ENCODE measurements around the gene KLHL29.

The KLHL29 gene

DNA sequence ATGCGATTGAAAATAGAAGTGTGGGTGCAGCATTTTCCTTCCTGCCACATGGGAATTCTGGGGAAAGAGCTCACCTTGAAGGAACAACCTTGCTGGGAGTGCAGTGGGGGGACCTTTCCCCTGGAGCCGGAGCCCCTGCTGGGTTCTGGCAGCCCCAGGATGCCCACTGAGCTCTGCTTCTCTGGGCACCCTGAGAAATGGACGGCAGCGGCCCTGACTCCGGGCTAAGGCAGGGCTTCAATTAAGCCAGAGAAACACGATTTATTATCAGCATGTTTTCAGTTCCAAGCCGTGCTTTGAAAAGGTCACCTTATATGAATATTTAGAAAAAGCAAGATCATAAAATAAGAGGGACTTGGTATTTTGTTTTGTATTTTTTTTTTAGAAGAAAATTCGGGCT lies 68.5 kb downstream of the KLHL29 start:
- DNase-seq = no peak

- no peak for DNase-seq
These were observed 69.0 kb downstream of the KLHL29 start for GRCh38 chr2:23453836-23454460.

GRCh38 chr2:23454501-23455120 lies 69.6 kb downstream of the KLHL29 start:
- no peak for DNase-seq

- no peak for DNase-seq
These were observed 71.4 kb downstream of the KLHL29 start for GRCh38 chr2:23456396-23456795.

DNA sequence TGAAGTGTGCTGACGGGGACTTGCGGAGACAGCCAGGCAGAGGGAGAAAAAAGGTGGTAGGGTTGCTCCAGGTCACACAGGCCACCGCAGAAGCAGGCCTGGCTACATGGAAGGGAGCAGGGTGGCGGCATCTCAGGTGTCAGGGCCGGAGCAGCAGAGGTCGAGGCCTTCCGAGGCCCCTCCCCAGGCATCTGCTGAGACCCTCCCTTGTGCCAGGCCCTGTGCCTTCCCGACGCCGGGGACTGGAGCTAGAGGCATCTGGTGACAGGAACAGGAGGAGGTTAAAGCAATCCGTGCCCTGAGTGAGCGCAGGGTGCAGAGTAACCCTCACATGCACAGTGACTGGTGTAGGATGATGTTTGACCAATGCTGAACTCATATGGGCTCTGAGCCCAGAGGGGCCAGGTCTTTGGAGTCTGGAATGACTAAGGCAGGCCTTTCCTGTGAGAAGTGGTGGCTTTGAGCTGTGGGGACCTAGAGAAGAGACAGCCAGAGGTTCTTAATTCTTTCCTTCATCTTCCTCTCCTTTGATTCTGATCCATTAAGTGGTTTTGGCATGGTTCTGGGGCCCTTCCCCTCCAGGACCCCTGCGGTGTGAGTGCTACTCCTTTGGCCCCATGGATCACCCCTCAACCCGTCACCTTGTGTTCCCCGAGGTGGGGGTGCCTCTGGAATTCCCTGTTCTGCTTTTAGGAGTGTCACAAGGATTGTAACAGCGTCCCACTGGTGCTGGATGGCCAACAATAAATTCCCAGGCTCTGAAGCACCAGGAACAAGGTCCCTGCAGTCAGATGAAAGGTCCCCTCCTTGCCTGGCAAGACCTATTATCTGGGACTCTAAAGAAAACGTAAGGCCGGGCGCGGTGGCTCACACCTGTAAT lies 72.1 kb downstream of the KLHL29 start:
- no peak for DNase-seq

- DNase-seq = no peak
These were observed 73.2 kb downstream of the KLHL29 start for GRCh38 chr2:23457990-23458682.

DNA sequence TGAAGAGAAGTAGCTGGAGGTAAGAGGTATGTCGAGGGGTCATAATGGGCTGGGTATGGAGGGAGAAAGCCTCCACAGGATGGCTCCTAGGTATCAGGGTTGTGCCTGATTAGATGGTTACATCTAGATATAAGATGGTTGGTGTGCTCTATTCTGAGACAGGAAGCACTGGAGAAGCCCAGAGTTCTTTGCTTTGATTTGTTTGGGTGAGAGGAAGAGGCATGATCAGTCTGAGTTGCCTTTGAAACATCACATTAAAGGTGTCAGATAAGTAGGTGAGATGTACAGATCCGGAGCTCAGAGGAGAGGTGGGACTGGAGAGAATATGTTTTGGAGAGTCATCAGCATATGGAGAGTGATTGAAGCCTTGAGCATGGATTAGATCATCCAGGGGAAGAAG lies 74.1 kb downstream of the KLHL29 start:
- DNase-seq = no peak

GRCh38 chr2:23460228-23460627 lies 75.2 kb downstream of the KLHL29 start:
- DNase-seq = peak; percentile 10

GRCh38 chr2:23460993-23461392 lies 76.0 kb downstream of the KLHL29 start:
- no peak for DNase-seq

- no peak for DNase-seq
These were observed 79.2 kb downstream of the KLHL29 start for GRCh38 chr2:23464156-23464555.

GRCh38 chr2:23464905-23465537 lies 80.0 kb downstream of the KLHL29 start:
- DNase-seq = no peak

- no peak for DNase-seq
These were observed 81.0 kb downstream of the KLHL29 start for GRCh38 chr2:23465936-23466335.

- DNase-seq = no peak
These were observed 82.6 kb downstream of the KLHL29 start for GRCh38 chr2:23467618-23468017.

GRCh38 chr2:23468474-23469141 lies 83.6 kb downstream of the KLHL29 start:
- no peak for DNase-seq

- no peak for DNase-seq
These were observed 84.2 kb downstream of the KLHL29 start for GRCh38 chr2:23469142-23469540.

- DNase-seq = no peak
These were observed 90.1 kb downstream of the KLHL29 start for GRCh38 chr2:23475036-23475435.

DNA sequence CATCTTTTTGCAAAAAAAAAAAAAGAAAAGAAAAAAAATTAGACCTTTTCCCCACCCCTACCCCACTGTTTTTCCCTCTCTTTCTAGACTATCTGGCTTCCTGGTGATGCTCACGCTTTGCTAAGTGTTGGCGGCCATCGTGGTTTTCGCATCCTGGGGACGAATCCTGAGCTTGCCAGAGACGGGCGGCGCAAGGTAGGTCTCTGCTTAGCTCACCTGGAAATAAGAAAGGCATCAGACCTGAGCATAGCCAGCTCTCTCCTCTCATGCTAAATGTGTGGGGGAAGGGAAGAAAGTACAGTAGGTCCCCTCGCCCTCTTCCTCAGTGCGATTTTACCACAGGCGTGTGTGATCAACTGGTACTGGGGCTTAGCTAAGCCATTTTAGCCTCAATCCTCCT lies 90.5 kb downstream of the KLHL29 start:
- DNase-seq = no peak

GRCh38 chr2:23476786-23477185 lies 91.8 kb downstream of the KLHL29 start:
- DNase-seq = no peak

DNA sequence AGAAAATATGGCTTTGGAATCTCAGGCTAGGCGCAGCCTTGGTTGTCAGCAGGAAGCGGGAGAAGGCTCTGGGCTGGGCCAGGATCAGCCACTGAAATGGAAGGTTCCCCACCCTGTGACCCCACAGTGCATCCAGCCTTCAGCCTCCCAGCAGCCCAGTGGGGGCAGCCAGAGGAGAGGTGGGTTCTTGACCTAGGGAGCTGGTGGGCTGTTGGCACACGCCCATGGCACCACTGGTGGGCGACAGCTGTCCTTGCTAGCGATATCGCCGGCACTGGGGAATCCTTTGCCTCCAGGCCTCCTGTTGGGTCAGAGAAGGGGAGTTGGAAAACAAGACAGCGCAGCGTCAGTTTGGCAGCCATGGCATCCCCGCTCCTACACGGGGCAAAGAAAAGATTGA lies 92.4 kb downstream of the KLHL29 start:
- no peak for DNase-seq

GRCh38 chr2:23478087-23478932 lies 93.3 kb downstream of the KLHL29 start:
- DNase-seq = no peak

DNA sequence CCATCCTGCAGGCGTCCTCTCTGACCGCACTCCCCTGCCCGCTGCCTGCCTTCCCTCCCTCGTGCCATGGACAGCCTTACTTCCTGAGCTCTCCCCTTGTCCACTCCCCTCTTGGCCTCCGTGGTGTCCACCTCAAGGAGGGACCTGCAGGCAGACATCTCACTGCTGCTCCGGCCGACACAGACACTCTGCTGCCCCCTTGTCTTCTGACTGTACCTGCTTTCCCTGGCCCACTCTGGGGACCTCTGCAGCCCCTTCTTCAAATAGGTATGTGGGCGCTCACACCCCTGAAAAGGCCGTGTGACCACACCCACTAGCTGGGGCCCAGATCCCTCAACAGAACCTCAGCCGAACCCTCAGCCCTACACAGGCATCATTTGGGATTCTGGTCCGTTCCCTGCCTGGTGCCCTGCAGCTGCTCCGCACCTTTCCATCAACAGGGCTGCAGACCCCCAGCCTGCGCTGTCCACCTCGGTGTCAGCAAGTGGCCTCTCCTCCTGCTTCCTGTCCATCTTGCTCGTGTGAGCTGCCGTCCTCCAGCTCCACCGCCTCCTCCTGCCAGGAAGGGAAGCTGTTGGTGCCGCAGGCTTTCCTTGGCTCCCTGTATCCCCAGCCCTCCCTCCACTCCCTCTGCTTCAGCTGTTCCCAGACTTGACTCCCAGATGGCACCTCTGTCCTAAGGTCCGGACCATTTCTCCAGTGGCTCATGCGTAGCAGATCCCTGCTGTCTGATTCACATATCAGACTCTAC lies 94.1 kb downstream of the KLHL29 start:
- DNase-seq = no peak

Data from activated CD4-positive, alpha-beta T cell treated with anti-CD3 and anti-CD28 coated beads, Interleukin-10, Interleukin-2, amounts not matched to agents 100 ng/mL and 50 ng/mL, durations not matched to agents 16 hours and 8 hours (primary cell).